ENCODE data around the gene RICTOR. TPM values are rescaled to one million over a fixed set of nuclear protein-coding genes. Genes with fewer than 3 reads are reported as not detected.

RICTOR gene, protein sequence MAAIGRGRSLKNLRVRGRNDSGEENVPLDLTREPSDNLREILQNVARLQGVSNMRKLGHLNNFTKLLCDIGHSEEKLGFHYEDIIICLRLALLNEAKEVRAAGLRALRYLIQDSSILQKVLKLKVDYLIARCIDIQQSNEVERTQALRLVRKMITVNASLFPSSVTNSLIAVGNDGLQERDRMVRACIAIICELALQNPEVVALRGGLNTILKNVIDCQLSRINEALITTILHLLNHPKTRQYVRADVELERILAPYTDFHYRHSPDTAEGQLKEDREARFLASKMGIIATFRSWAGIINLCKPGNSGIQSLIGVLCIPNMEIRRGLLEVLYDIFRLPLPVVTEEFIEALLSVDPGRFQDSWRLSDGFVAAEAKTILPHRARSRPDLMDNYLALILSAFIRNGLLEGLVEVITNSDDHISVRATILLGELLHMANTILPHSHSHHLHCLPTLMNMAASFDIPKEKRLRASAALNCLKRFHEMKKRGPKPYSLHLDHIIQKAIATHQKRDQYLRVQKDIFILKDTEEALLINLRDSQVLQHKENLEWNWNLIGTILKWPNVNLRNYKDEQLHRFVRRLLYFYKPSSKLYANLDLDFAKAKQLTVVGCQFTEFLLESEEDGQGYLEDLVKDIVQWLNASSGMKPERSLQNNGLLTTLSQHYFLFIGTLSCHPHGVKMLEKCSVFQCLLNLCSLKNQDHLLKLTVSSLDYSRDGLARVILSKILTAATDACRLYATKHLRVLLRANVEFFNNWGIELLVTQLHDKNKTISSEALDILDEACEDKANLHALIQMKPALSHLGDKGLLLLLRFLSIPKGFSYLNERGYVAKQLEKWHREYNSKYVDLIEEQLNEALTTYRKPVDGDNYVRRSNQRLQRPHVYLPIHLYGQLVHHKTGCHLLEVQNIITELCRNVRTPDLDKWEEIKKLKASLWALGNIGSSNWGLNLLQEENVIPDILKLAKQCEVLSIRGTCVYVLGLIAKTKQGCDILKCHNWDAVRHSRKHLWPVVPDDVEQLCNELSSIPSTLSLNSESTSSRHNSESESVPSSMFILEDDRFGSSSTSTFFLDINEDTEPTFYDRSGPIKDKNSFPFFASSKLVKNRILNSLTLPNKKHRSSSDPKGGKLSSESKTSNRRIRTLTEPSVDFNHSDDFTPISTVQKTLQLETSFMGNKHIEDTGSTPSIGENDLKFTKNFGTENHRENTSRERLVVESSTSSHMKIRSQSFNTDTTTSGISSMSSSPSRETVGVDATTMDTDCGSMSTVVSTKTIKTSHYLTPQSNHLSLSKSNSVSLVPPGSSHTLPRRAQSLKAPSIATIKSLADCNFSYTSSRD (N-terminal part only)
- 11.2 and 22.2 TPM in 2 replicates for total RNA-seq (2014; rRNA removed; shearing (Covaris generic))

DNA sequence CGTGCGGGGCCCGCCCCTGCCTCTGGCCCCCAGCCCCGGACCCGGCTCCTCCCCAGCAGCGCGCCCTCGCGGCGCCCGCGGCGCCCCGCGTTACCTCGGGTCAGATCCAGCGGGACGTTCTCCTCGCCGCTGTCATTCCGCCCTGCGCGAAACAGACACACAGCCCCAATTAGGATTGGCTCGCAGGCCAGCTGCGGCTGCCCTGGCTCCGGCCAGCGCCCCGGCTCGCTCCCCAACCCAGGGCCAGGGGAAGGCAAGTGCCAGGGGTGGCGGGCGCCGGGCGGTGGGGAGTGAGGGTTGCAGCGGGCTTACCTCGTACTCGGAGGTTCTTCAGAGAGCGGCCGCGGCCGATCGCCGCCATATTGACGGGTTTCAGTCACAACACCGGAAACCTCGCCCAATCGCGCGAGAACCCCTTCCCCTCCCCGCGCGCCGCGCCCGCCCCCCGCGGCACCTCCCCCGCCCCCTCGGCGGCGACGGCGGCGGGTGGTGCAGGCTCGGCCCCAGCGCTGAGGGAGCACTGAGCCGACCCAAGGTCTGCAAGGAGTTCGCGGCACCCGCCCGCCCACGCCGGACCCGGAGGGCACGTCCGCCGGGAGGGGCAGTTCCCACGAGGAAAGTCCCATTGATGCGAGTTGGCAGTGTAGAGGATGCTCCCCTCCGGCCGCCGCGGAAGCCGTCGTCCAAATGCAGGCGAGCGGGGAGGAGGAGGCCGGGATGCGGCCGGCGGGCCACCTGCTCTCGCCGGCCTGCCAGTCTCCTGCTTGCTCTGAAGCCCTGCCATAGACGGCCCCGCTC lies at the start of gene RICTOR:
RICTOR (minus strand) TSS at position 383 of the 798 bp plus-strand sequence; CDS start at position 361, 22 bp downstream.
- peak; percentile 93 for DNase-seq
- Histone ChIP-seq H3K27me3 (ENCODE audit: control insufficient read depth, insufficient read depth, low read length) (no peaks in the 10 kb centered on the region), H3K36me3 (replicated peaks; ENCODE audit: control insufficient read depth, insufficient read depth, low read length) (no peaks in the 10 kb centered on the region), H3K4me3 (ENCODE audit: insufficient read depth, low read depth, low read length) (peak within 1 kb of the TSS; percentile 84)

DNA sequence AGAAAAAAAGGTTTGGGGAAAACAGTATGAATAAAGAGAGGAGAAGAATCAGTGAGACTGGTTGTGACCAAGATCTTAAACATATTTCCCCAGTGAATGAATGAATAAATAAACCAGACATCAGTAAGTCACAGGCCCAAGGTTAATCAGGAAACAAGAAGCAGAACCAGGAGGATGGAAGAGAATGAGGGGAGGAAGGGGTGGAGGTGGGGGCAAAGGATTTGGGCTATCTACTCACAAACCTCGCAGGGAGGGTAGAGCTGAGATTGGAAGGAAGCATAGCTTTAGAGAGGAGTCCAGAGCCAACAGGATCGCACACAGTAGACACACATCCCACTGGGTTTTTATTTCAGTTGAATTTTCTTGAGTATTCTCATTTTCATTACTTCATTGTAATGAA lies 47.7 kb upstream of the RICTOR start:
- DNase-seq: no peak
- H3K4me3 ChIP-seq (ENCODE audit: insufficient read depth, low read depth, low read length): no peak overlapping the region
- no peaks in the 10 kb centered on the region for H3K27me3 ChIP-seq (ENCODE audit: control insufficient read depth, insufficient read depth, low read length)
- H3K36me3 ChIP-seq (replicated peaks; ENCODE audit: control insufficient read depth, insufficient read depth, low read length): no peaks in the 10 kb centered on the region

DNA sequence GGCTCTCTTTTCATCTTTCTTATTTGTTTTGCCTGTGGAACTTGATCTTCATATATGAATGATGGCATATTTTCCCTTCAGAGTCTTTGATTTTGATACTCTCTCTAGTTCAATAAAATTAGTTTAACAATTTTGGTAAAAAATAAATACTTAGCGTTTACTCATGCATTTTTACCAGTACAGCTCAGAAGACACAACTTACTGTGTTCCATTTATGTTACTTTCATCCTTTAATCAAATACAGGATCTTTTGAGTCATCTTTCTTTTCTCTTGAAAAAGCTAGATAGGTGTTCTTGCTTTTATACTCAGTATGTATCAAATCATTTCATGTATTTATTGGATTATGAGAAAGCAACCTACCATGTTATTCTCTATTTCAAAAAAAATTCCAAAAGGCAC lies 47.1 kb upstream of the RICTOR start:
- H3K27me3 ChIP-seq (ENCODE audit: control insufficient read depth, insufficient read depth, low read length): no peaks in the 10 kb centered on the region
- no peak for DNase-seq
- no peak overlapping the region for H3K4me3 ChIP-seq (ENCODE audit: insufficient read depth, low read depth, low read length)
- H3K36me3 ChIP-seq (replicated peaks; ENCODE audit: control insufficient read depth, insufficient read depth, low read length): no peaks in the 10 kb centered on the region

DNA sequence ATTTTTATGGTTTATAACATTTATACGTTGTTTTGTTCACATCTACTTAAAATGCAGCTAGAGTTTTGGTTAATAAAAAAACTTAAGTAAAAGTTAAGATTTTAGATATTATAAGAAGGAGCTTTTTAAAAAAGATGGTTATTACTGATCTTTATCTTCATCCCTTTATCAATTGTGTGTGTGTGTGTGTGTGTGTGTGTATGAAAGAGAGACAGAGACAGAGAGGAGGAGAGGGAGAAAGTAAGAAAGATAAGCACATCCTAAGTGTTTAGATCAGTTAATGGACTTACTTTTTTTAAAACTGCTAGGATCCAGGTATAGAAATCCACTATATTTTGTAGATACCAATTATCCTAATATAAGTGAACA lies 45.8 kb upstream of the RICTOR start:
- DNase-seq: no peak
- H3K27me3 ChIP-seq (ENCODE audit: control insufficient read depth, insufficient read depth, low read length): no peaks in the 10 kb centered on the region
- no peaks in the 10 kb centered on the region for H3K36me3 ChIP-seq (replicated peaks; ENCODE audit: control insufficient read depth, insufficient read depth, low read length)
- H3K4me3 ChIP-seq (ENCODE audit: insufficient read depth, low read depth, low read length): no peak overlapping the region

DNA sequence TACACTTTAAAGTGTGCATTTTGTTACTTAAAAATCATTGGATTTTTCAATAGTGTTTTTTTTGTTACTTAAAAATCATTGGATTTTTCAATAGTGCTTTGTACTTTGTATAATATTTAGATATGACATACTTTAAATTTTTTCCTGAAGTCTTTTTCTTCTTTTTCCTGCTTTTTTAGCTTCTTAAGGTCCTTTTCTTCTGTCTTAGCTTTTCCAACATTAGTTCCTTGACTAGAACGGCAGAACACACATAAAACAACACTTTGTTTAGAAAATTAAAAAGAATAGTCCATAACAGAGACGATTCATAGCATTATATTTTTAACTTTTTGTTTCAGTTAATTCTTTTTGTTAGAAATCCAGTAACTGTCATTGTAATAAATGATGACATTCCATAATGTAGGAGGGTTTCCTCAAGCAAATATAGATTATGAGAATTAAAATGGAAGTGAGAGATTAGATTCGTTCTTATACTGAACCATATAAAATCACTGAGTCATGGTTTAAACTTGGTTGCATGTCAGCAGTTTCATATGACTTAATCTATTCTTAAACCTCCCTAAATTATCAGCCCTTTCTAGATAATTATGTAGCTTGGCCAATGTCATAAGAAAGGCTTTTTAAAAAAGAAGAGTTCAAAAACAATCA lies 45.3 kb upstream of the RICTOR start:
- Histone ChIP-seq H3K27me3 (ENCODE audit: control insufficient read depth, insufficient read depth, low read length) (no peaks in the 10 kb centered on the region), H3K36me3 (replicated peaks; ENCODE audit: control insufficient read depth, insufficient read depth, low read length) (no peaks in the 10 kb centered on the region), H3K4me3 (ENCODE audit: insufficient read depth, low read depth, low read length) (no peak overlapping the region)
- no peak for DNase-seq

DNA sequence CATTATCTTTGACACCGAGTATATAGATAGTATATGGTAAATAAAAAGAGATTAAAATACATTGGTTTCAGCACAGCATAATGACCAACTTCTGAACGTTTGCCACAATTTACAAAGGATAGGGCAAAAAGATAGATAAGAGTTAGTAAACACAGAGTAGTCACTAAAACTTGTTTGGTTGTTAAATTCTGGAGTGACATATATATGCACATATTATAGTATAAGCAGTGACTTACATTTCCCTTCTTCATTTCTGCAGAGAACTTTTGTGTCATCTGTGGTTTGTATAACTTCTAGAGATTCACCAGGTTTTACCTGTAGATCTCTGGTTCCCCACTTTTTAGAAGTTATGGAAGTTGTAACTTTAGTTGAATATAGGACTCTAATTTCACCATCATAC lies 44.4 kb upstream of the RICTOR start:
- Histone ChIP-seq H3K27me3 (ENCODE audit: control insufficient read depth, insufficient read depth, low read length) (no peaks in the 10 kb centered on the region), H3K36me3 (replicated peaks; ENCODE audit: control insufficient read depth, insufficient read depth, low read length) (no peaks in the 10 kb centered on the region), H3K4me3 (ENCODE audit: insufficient read depth, low read depth, low read length) (no peak overlapping the region)

DNA sequence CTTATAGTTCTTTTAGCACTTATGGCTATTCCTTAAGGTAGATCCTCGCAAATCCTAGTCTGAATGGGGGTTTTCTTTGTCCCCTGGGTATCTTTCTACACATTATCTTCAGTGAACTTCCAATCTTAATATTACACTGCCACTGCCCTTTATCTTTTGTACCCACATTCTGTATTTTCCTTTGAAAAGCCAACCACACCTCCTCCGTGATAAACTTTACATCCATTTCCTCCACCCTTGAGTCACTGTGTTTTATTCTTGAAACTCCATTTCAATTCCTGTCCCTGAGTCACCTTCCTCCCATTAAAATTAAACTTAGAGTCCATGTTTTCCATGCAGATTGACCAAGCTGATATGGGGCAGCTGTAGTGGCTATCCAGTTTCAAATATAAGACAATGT lies 43.2 kb upstream of the RICTOR start:
- no peaks in the 10 kb centered on the region for H3K27me3 ChIP-seq (ENCODE audit: control insufficient read depth, insufficient read depth, low read length)
- no peaks in the 10 kb centered on the region for H3K36me3 ChIP-seq (replicated peaks; ENCODE audit: control insufficient read depth, insufficient read depth, low read length)
- DNase-seq: no peak
- H3K4me3 ChIP-seq (ENCODE audit: insufficient read depth, low read depth, low read length): no peak overlapping the region

More for the DNA sequence above, 44.4 kb upstream of the RICTOR start:
- no peak for DNase-seq

DNA sequence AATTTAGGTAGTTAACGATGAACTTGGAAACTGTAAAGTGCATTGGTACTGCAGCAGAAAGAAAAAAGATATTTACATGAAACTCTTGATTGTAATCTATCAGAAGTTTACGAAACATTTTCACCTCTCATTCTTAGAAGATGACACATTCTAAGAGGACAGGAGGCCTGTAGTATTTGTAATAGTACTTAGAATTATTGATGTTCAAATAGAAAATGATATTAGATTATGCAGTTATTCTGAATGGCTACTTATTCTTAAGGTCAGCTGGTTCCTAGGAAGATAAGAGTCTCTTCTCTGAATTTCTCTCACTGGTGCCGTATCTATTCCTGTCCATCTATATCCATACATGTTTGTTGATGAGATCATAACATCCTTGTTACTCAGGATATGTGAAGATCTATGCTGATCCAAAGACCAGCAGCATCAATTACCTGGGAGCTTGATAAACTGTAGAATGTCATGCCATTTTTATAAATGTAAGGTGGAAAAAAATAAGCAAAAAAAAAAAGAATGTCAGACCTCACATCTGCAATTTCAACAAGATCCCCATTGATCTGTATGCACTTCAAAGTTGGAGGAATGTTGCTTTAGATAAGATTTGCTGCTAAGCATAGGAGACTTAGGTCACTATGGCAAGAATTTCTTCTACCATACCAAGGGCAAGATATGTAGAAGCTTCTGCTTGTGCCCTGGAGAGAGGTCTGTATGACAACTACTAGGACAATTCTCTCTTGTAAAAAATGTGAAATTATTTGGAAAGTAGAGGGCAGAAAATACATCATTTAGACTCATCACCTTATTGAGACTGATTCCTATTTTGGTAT lies 42.4 kb upstream of the RICTOR start:
- DNase-seq: no peak
- no peaks in the 10 kb centered on the region for H3K36me3 ChIP-seq (replicated peaks; ENCODE audit: control insufficient read depth, insufficient read depth, low read length)

DNA sequence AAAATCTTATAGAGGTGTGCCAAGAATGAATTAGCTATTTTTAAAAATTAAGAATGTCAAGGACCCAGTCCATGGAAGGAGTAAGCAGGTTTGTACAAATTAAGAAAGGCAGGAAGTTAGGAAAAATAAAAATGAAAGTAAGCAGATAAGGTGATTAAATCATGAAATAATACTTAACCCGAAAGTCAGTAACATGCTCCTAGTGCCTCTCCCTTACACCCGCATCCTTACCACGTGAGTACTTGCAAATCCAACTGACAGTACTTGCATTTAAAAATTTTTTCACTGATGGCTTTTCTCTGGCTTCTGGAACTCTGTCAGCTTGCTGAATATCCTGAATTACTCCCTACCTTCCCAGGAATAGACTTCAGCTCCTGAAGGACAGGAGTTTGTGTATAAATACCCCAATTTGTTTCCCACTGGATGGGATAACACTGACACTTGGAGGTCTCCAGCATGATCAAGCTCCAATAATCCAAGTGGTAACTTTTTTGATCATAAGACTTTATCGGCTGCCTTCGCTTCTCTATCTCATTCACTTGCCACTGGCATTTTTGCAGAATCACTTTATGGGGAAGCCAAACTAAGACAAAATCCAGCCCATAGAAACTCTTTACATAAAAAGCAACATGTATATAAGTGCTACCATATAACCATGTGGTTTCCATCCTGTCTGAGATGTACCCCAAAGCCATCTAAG lies 41.6 kb upstream of the RICTOR start:
- Histone ChIP-seq H3K36me3 (replicated peaks; ENCODE audit: control insufficient read depth, insufficient read depth, low read length) (no peaks in the 10 kb centered on the region), H3K4me3 (ENCODE audit: insufficient read depth, low read depth, low read length) (no peak overlapping the region), H3K27me3 (ENCODE audit: control insufficient read depth, insufficient read depth, low read length) (no peaks in the 10 kb centered on the region)
- DNase-seq: no peak

More for the DNA sequence above, 42.4 kb upstream of the RICTOR start:
- Histone ChIP-seq H3K4me3 (ENCODE audit: insufficient read depth, low read depth, low read length) (no peak overlapping the region), H3K27me3 (ENCODE audit: control insufficient read depth, insufficient read depth, low read length) (no peaks in the 10 kb centered on the region)

DNA sequence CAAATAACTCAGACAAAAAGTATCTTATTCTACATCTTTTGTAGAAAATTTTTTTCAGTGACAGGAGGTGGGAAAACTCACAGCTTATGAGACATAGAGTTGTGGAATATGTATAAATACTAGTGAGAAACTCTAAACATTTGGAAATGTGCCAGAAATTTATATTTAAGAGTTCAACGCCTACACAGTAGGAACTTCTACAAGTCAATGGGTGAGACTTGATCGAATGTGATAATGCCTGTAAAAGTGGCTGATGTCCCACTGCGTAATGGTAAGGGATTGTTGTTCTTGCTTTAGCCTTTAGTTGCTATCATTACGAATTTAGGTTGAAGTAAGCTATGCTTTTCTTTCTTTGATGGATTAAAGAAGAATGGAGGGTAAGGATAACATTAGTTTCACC lies 40.0 kb upstream of the RICTOR start:
- H3K27me3 ChIP-seq (ENCODE audit: control insufficient read depth, insufficient read depth, low read length): no peaks in the 10 kb centered on the region
- no peak for DNase-seq
- H3K36me3 ChIP-seq (replicated peaks; ENCODE audit: control insufficient read depth, insufficient read depth, low read length): no peaks in the 10 kb centered on the region; the same call in 1 of the 2 replicates
- H3K4me3 ChIP-seq (ENCODE audit: insufficient read depth, low read depth, low read length): no peak overlapping the region

DNA sequence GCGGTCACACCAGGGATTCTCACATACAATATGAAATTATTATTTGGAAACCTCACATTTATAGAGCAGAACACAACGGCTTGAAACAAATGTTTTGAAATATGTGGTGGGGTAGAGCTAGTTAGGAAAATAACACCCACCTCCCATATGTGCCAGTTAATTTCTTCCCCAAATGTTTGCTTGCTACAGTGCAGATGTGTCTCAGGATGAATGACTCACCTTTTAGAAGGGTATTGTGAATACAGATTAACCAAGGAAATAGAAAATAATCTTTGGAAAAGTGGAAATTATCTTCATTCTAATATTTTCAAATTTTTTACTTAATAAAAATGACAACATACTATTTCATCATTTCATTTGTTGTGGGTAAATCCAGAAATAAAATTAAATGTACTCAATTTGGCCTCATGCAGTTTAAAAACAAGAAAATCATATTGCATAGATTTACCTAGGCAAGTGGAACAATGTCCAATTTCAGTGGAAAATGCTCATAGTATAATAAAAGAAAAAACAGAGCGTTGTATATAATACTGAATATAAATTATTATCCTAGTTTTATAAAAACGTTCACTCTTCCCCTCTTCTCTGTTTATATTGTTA lies 39.3 kb upstream of the RICTOR start:
- no peaks in the 10 kb centered on the region for H3K27me3 ChIP-seq (ENCODE audit: control insufficient read depth, insufficient read depth, low read length)
- no peak for DNase-seq
- H3K4me3 ChIP-seq (ENCODE audit: insufficient read depth, low read depth, low read length): no peak overlapping the region
- H3K36me3 ChIP-seq (replicated peaks; ENCODE audit: control insufficient read depth, insufficient read depth, low read length): no peaks in the 10 kb centered on the region; the same call in 1 of the 2 replicates

DNA sequence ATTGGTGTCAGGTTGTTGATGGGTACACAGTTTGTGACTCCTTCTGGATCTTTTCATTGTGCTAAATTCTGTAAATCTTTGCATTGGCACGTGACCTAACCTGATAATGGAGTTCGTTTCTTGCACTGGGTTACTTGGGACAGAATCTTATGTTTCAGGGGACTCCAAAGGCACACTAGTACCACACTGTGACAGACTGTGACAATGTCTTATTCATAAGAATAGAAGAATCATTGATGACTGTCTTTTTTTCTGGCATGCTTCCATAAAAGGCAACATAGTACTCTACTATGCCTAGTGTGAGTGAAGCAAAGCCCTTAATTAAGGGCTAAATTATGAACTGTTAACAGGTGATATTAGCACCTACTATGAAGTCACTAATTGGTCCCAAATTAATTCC lies 35.4 kb upstream of the RICTOR start:
- Histone ChIP-seq H3K4me3 (ENCODE audit: insufficient read depth, low read depth, low read length) (no peak overlapping the region), H3K36me3 (replicated peaks; ENCODE audit: control insufficient read depth, insufficient read depth, low read length) (no peaks in the 10 kb centered on the region; the same call in 1 of the 2 replicates), H3K27me3 (ENCODE audit: control insufficient read depth, insufficient read depth, low read length) (no peaks in the 10 kb centered on the region)
- no peak for DNase-seq

Measured in H7 (cell line).